RPMI8226 (cell line): Measurements from ENCODE around the gene DGKI.
"Not testable (repeated sequence)": the region's sequence is repeated elsewhere in the genome, so short reads cannot be mapped to it uniquely, and the experiment has no call there.

Source experiments
- DNase-seq: peaks from one replicate; pipeline ENCODE4 v3.0.0-alpha.2; 2015

DGKI gene

DNA sequence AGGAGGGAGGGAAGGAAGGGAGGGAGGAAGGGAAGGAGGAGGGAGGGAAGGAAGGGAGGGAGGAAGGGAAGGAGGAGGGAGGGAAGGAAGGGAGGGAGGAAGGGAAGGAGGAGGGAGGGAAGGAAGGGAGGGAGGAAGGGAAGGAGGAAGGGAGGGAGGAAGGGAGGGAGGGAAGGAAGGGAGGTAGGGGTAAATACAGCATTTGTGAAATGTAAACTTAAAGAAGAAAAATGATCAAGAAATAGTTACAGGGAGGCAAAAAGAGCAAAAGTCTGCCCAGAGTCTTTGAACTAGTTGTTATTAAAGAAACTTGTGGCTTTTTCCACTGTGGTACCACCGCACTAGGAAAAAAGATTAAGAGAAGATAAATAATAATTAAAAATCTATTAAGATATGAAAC is 398.2 kb downstream of the DGKI start:
- DNase-seq, result not testable (repeated sequence)

DNA sequence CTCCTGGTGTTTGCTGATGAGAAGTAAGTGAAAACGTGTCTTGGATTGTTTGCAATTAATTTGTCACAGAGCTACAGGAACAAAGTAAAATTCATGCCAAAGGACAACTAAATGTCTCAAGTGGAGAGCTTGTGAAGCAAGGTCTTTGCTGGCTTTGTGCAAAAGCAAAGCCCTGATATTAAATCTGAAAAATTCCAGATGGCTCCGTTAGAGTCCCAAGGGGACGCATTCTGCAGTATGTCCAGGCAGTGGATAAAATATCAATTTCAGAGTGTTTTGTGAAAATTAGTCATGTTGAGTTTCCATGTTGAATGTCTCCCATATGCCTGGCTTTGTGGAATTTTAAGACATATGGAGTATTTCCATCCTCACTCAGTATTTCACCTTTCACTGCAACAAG is 400.7 kb downstream of the DGKI start:
- no peak for DNase-seq

DNA sequence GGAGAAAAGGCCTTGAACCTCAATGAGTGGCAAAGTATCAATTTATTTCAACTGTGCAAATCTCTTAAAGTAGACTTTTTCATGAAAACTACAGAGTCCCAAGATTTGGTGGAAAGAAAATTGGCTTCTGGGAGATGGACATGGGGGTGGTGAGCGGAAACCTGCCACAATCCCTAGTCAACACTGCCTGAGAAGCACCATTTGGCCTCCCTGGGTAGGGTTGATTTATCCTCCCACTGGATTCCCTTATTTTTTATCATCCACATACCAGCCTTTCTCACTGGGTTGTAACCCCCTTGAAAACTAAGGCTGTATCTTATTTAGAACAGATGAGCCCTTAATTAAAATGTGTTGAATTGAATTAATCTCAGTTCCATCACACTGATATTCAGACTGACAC is 401.5 kb downstream of the DGKI start:
- DNase-seq, result no peak

DNA sequence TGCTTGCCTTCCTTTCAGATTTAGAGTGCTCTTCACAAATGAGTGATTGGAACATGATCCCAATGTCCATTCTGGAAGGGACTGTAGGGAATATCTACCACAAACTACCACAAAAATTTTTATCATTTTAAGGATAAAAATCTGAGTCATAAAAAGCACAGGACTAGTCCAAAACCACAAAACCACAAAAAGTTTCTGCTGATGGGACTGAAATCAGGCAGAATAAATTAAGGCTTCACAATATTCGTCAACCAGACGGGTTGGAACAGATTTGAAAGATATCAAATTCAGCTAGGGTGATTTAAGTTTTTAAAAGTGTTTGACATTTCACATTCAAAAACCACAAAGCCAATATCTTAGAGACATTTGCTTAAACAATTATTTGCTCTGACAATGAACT is 403.2 kb downstream of the DGKI start:
- no peak for DNase-seq

DNA sequence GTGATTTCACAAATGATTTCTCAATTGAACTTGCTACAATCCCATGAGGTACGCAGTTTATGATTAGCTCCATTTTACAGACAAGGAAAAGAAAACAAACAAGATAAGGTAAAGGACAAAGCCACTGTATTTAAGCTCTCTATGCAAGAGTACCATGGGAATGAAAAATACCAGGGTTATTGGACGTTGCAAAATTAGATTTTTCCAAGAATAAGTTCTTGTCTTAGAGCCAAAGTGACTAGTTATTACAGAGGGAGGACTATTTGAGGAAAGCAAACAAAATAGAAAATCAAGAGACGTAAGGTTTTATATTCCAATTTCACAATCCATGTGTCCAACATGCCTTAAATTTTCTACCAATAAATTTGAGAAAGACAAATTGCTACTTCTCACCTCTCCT is 405.3 kb downstream of the DGKI start:
- DNase-seq, result no peak

DNA sequence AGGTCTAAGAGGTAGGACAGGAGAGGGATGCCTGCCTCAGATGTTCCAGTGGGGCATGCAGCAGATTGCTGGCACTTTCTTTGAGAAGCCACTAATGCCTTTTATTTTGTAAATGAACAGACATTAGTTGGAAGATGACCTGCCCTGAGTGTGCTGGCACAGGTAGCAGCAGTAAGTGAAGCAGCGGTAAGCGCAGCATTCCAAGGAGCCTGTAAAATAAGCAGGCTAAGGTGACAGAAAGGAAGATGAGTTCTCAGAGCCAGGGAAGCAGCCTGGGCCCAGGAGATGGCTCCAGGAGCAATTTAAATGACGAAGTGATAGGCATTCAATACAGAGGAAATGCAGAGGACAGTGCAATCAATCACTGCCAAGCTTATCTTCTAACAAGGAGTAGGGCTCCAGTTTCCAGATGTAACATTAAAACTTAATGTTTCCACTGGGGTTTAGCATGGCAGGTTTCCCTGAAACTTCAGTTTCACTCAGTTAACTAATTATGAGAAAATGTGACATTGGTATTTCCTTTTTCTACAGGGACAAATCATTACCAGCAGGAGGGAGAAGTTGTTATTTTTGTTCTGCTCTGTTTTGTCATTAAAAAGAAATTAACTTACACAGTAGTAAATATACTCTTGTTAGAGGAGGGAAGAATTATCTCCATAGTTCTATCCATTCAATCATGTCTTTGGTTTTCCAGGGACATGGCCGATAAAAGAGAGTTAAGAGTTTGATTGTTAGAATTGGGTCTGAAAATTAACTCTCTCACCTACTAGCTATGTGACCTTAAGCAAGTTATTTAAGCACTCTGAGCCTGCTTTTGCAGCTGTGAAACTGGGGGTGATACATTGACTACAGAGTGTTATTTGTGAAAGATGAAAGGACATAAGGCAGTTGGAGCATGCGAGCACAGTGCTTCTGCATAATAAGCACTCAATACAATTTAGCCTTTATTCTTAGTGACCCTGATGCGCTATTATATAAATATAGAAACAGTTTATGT is 406.6 kb downstream of the DGKI start:
- DNase-seq, result no peak

DNA sequence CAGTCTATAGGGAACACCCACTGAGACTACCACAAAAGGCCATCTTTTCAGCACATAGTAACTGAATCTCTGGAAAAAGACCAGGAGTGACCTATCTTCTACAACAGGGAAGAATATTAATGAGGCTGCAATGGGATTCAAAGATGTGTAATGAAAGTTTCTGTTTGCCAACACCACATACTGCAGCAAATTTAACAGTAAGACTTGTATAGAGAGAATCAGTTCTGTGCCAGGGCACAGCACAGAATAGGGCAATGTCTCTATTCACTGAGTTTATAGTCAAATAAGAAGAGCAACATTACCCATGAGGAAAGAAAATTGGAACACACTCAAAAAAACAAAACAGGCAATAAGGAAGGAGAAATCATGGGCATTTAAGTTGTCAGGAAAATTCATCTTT is 411.8 kb downstream of the DGKI start:
- no peak for DNase-seq

DNA sequence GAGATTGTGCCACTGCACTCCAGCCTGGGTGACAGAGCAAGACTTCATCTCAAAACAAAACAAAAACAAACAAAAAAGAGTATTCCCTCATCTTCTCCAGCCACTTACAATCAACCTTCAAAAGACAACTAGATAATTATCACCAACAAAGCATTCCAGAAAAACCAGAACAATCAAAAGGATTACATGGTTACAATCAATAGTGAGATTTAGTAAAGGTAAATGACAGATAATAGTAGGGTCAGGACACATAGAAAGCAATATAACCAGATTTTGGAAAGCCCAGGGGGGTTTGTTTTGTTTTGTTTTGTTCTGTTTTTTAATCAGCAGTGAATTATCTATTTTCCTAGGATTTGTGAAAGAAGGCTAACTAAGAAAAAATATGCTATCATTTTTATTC is 412.2 kb downstream of the DGKI start:
- no peak for DNase-seq

DNA sequence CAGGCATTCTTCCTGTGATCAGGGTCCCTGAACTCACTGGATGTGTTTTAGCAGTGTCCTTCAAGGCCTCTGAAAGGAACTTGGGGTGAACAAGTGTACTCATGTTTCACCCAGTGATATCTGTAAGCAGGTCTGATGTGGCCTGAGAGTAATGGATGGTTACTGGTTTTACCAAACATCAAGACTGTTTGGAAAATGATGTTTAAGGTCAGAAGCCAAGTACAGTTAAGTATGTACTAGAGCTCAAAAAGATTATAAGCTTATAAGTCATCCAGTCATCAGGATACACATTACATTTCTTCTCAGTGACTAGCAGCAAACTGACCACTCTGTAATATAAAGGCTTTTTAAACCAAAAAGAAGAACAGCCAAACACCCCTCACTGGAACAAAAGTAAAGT is 423.5 kb downstream of the DGKI start:
- no peak for DNase-seq

DNA sequence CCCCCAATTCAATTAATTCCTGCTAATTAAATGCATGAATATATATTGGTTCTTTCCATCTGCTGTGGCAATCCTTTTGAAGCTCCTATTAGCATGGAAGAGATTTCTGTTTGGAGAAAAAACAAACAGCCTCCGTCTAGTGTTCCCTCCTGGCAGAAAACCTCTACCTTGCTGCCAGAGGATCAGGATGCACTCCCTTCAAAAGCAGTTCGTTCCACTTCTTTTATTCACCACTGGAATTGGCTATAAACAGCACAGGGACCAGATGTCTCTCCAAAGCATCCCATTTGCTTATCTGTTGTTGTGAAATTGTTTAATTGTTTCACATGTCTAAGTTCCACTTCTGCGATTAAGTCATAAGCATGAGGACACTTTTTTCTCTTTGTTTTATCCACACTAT is 425.4 kb downstream of the DGKI start:
- DNase-seq, result no peak

DNA sequence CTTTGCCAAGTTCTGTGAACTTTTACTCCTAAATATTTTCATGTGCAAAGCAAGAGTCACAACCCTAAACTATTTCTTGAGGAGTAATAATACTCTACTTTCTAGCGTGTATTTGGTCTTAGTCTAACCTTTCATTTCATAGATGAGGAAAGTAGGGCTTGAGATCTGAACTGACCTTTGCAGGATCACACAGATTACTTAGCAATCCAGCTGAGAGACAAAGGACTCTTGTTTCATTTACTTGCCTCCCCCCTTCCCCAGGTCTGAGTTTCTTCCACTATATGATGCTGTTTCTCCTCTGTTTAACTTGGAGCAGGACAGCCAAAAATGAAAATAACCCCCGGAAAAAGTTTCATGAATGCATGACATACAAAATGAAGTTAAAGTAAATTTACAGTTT is 427.9 kb downstream of the DGKI start:
- no peak for DNase-seq

DNA sequence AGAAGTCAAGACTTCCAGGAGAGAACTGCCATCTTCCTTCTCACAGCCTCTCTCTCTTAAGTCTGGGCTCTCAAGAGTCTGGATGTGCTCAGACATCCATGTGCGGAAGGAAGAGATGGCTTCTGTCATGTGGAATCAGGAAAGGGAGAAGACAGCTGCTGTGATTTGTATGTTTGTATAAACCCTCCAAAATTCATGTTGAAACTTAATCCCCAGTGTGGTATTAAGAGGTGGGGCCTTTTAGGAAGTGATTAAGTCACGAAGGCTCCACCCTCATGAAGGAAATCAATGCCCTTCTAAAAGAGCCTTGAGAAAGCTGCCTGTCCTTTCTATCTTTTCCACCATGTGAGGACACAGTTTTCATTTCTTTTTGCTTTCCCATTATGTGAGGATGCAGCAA is 429.3 kb downstream of the DGKI start:
- DNase-seq, result no peak

DNA sequence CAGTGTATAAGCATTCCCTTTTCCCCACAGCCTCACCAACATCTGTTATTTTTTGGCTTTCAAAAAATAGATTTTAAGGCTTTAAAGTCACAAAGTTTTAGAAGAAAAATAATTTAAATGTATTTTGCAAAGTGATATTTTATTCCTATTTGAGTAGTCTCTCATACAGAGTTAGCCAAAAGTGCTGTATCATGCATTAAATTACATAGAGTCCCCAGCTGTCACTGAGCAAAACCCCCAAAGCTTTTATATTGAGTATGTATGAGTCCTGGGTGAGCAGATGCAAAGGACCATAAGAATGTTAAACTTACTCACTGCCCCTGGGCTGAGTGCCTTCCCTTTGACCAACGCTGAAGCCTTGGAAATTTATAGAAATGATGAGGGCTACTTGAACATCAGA is 432.9 kb downstream of the DGKI start:
- no peak for DNase-seq

DNA sequence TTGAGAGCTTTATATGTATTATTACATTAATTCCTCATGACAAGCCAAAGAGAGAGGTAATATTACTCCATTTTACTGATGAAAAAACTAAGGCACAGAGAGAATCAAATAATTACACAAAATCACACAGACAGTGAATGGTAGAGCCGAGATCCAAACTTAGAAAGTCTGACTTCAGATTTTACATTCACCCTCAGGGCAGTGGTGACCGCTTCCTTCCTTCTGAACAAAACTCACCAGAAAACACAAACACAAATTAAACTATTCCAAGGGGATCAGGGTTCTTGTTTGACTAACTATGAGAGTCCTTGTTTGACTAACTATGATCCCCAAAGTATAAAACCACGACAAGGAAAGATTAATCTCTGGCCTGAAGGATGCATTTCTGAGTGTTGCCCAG is 435.3 kb downstream of the DGKI start:
- DNase-seq, result no peak

DNA sequence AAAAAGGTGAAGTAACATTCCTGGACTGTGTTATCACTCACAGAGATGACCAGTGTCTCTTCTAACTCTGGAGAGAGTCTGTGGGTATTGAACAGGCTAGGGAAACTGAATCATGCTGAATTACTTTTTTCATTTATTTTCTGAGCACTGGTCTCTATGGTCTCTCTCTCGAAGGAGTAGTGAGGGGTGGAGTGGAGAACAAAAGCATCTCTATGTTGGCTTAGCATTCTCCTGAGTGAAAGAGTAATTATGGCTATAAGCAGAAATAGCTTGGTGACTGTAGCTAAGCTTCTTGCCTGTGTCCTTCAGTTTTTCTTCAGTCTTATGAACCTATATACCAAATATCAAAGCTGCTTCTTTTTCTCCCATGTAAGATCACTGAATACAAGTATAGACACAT is 438.6 kb downstream of the DGKI start:
- no peak for DNase-seq

DNA sequence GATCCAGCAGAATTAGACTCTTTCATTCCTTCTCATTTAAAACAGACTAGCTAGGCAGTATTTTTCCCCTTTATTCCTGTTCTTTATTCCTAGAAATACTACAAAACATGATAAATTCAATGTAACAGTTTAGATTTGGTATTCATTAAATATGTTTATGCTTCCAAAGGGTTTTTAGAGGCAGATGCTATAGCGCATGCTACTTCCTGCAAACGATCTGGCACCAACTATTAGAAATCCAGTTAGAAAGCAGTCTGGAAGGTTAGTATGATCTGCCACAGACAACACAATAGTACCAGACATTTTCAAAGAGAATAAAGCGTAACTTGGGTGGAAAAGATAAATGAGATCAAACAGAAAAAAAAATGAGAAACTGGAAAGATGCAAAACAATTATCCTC is 439.7 kb downstream of the DGKI start:
- no peak for DNase-seq

DNA sequence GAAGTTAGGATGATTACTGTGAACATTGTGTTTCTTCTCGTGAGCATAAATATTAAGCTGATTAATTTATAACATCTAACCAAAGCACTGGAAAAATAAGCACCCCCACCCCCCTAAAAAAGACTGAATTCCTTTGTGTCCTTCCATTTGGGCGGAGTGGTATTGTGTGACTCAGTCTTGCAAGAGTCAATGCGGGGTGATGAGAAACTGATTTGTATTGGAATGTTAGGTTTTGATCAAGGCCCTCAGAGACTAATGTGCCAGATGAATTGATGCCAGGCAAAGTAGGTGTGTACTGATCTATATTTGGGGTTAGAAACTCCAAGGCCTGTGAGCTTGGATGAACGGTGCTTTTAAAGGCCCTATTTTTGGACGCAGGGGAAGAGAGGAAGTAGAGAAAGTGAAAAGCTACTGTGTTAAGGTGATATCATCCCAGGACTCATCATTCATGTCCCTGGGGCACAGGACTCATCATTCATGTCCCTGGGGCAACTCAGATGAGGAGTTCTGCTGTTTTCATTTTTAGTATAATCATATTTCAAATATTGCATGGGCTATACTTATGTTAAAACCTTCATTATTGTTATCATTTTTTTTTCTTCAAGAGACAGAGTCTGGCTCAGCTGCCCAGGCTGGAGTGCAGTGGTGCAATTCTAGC is 442.0 kb downstream of the DGKI start:
- DNase-seq, result no peak

DNA sequence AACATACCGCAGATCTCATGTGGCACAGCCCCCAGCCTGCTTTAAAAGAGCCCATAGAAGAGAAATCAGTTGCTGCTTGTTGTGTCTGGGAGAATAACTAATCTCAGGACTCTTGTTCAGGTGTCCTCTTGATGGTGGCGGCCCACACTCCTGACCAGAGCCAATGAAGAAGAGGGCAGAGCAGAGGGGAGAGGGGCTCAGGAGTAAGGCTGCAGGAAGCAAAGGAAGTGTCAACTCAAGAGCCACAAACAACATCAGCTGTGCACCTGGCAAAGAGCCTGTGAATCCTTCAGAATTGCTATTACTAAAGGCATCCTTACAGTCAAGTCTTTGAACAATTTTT is 443.4 kb downstream of the DGKI start:
- no peak for DNase-seq

DNA sequence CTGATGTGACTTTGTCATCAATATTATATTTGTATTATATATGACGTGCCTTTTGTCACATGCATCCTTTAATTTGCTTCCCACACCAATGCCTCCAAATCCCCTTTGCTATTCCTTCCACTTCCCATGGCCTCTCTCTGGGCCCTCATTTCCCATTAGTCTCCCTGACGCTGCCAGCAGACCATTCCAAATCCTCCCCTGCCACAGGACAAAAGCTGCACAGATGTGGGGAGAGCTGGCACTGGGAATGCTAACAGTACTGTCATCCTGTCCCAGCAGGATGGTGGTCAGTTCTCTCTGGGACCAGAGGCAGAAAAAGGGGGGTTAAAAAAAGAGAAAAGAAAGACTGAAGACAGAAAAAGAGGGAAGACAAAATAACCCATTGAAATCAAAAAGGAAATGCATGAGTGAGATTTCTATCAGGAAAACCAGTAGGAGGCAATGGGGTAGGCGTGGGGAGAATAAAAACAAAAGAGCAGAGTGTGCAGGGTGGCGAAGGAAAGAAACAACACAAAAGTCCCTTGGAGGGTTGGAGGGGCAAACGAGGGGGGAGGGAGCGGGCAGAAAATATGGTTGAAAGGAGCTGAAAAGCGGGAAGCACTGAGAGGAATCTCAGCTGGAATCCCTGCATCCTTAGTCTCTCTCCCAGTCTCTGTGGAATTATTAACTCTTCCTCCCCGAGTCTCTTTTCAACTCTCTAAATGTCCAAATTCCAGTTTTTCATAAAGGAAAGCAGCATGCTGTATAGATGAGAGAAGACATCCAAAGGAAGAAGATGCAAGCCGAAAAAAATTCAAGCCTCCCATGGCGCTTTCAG is 444.0 kb downstream of the DGKI start:
- no peak for DNase-seq

DNA sequence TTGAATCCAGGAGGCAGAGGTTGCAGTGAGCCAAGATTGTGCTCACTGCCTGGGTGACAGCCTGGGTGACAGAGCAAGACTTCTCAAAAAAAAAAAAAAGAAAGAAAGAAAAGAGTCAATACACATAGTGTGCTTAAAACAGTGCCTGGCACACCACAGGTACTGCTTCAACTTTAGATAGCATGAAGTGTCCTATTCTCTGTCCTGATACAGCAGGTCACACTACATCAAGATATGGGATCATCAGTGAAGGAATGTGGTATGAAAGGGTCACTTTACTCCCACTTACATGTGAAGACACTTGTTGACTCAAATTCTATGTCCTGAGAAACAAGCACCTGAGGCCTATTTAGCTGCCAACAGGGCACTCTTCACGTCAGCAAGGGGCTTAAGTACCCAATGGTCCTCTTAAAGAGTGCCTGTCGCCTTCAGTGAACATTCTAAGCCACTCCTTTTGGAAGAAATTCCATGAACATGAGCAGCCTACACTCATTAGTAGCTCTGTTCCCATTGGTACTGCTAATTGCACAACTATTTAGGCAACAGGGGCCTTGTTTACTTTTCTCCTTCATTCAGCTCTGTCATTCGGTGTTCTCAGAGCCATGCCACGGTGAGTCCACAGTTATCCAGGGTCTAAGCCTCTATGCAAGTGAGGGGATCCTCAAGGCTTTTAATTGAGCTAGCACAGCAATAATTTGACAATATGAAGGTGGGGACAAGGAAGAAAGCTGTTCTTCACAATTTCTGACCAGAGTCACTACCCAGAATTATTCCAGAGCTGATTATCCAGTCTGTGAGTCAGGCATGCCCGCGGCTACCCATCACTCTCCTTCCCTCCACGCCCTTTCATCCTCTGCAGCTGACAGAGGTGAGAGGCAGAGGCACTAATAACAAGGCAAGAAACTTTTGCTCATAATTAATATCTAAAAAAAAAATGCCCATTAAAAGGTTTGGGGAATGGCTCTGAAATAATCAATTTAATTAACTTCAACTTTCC is 446.6 kb downstream of the DGKI start:
- no peak for DNase-seq

DNA sequence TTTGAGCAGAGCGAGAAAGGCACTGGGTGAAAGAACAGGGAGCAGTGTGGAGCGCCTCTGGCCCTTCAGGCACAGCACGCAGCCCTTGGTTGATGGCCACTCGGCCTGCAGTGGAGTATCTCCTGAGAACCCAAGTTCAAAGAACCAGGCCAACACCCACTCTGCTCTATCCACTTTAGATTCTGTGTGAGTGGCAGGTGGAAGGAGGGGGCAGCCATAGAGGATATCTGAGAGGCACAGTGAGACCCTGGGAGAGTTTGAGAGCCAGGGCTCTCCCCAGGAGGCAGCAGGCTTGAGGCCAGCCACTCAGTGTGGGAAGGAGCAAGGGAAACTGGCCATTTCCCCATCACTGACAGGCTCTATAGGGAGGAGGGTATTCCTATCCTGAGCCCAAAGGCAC is 450.7 kb downstream of the DGKI start:
- no peak for DNase-seq

DNA sequence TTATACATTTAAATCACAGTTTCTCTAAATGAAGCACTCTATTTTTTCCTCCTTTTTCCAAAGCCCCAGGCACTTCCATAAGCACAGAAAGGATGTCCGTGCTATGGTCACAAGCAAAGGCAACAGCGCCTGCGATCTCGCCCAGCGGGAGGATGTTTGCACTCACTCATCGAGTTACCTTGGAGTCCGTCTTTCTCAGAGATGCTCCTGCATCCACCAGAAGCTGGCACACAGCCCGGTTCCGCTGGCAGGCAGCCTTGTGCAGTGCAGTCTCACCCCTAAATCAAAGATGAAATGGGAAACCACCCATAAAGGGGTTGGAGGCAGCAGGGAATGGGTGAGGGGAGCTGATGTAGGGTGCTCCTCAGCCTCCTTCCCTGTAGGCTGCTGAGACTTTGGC is 451.4 kb downstream of the DGKI start:
- DNase-seq, result no peak
